ENCODE measurements around the gene TBX18. TPM values are rescaled to one million over a fixed set of nuclear protein-coding genes. Genes with fewer than 3 reads are reported as not detected.

Gene TBX18
- total and polyA plus RNA-seq, 4 donors: 0.10 to 0.59 (median 0.19) TPM; not detected in 1

DNA sequence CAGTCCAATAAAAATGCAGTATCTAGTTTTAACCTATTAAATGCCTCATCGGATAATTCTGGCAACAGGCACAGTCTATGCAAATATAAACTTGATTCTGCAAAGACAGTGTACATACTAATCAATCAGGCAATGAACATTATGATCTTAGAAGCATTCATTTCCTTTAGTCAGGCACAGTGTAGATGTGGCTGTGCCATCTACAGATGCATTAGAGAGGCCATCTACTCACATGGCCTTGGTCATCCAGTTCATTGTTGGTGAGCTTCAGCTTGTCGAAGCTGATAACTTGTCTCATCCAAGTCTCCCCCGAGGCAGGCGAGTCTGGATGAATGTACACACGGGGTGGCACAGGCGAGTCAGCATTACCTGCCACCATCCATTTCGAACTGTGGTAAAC lies 7.9 kb downstream of the TBX18 start:
- DNase-seq (ENCODE audit: low spot score): no peak
- no peaks in the 10 kb centered on the region for H3K9me3 ChIP-seq (ENCODE audit: control insufficient read depth in 4 of 4, low read length in 3 of 4)
- H3K4me3 ChIP-seq (ENCODE audit: low read depth in 1 of 3, low read length in 3 of 3): no peak overlapping the region
- H3K4me1 ChIP-seq (ENCODE audit: control insufficient read depth in 4 of 4, insufficient read depth in 4 of 4, low read length in 3 of 4): no peaks in the 10 kb centered on the region
- no peak for TF ChIP-seq RXRA (IDR thresholded peaks at IDR 0.05)
- no peak for TF ChIP-seq EGR1 (IDR thresholded peaks at IDR 0.05; ENCODE audit: low read depth in 2 of 2)
- TF ChIP-seq YY1 (IDR thresholded peaks at IDR 0.05): no peak
- TF ChIP-seq REST (IDR thresholded peaks at IDR 0.05): no peak
- no peak for TF ChIP-seq FOXA2 (IDR thresholded peaks at IDR 0.05)
- no peak for TF ChIP-seq CTCF (IDR thresholded peaks at IDR 0.05; ENCODE audit: low read depth, low read length, missing input control)
- TF ChIP-seq GABPA (IDR thresholded peaks at IDR 0.05 in 1 of 2, conservative IDR thresholded peaks at IDR 0.05 in 1 of 2): no peak
- TF ChIP-seq TAF1 (conservative IDR thresholded peaks at IDR 0.05): no peak
- TF ChIP-seq SP1 (IDR thresholded peaks at IDR 0.05): no peak
- no peak for TF ChIP-seq RAD21 (IDR thresholded peaks at IDR 0.05)
- no peak for TF ChIP-seq FOXA1 (IDR thresholded peaks at IDR 0.05)
- no peak for TF ChIP-seq HNF4G (IDR thresholded peaks at IDR 0.05)
- TF ChIP-seq ZBTB33 (IDR thresholded peaks at IDR 0.05): no peak
- no peak for TF ChIP-seq HNF4A (conservative IDR thresholded peaks at IDR 0.05)
- TF ChIP-seq NR2F2 (IDR thresholded peaks at IDR 0.05): no peak
- H3K36me3 ChIP-seq (ENCODE audit: control insufficient read depth in 4 of 4, insufficient read depth in 3 of 4, low read depth in 1 of 4, low read length in 3 of 4): no peaks in the 10 kb centered on the region
- WGBS: 78% methylated on average over 7 of the region's 7 CpGs
- H3K9ac ChIP-seq (ENCODE audit: low read depth in 1 of 2, low read length in 2 of 2): no peak overlapping the region
- peaks cover 0 to 19% (median 10%) of the 10 kb centered on the region in 4 donors for H3K27me3 ChIP-seq (ENCODE audit: control insufficient read depth in 4 of 4, insufficient read depth in 4 of 4, low read length in 3 of 4)
- H3K27ac ChIP-seq (ENCODE audit: low read depth in 1 of 2, low read length in 2 of 2): no peak overlapping the region

GRCh38 chr6:84753173-84753572 lies 11.2 kb downstream of the TBX18 start:
- 41% methylated on average over 1 of the region's 1 CpG for WGBS
- Histone ChIP-seq H3K4me3 (ENCODE audit: low read depth in 1 of 3, low read length in 3 of 3) (no peak overlapping the region), H3K9ac (ENCODE audit: low read depth in 1 of 2, low read length in 2 of 2) (no peak overlapping the region)

More at GRCh38 chr6:84753173-84753572, 11.2 kb downstream of the TBX18 start:
- H3K36me3 ChIP-seq (ENCODE audit: control insufficient read depth in 4 of 4, insufficient read depth in 3 of 4, low read depth in 1 of 4, low read length in 3 of 4): no peaks in the 10 kb centered on the region
- H3K27me3 ChIP-seq (ENCODE audit: control insufficient read depth in 4 of 4, insufficient read depth in 4 of 4, low read length in 3 of 4): peaks cover 0 to 10% (median 8%) of the 10 kb centered on the region in 4 donors
- TF ChIP-seq TAF1 (conservative IDR thresholded peaks at IDR 0.05) (no peak), ZBTB33 (IDR thresholded peaks at IDR 0.05) (no peak), FOXA2 (IDR thresholded peaks at IDR 0.05) (no peak), CTCF (IDR thresholded peaks at IDR 0.05; ENCODE audit: low read depth, low read length, missing input control) (no peak), MAX (IDR thresholded peaks at IDR 0.05) (no peak), RXRA (IDR thresholded peaks at IDR 0.05) (no peak), JUND (IDR thresholded peaks at IDR 0.05) (no peak)
- TF ChIP-seq, protein P1, sequence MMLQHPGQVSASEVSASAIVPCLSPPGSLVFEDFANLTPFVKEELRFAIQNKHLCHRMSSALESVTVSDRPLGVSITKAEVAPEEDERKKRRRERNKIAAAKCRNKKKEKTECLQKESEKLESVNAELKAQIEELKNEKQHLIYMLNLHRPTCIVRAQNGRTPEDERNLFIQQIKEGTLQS (IDR thresholded peaks at IDR 0.05): no peak
- no peaks in the 10 kb centered on the region for H3K4me1 ChIP-seq (ENCODE audit: control insufficient read depth in 4 of 4, insufficient read depth in 4 of 4, low read length in 3 of 4)
- no peak overlapping the region for H3K27ac ChIP-seq (ENCODE audit: low read depth in 1 of 2, low read length in 2 of 2)
- H3K9me3 ChIP-seq (ENCODE audit: control insufficient read depth in 4 of 4, low read length in 3 of 4): no peaks in the 10 kb centered on the region
- DNase-seq (ENCODE audit: low spot score): no peak
